ENCODE results near the gene ZBTB7B.
"Not testable (repeated sequence)": the region's sequence is repeated elsewhere in the genome, so short reads cannot be mapped to it uniquely, and the experiment has no call there.

Gene ZBTB7B

GRCh38 chr1:154974102-154974807, 28.3 kb upstream of the ZBTB7B start, which contains the start of gene CKS1B:
Gene CKS1B (plus strand): TSS chr1:154974681. CDS start chr1:154974746, 65 bp downstream.
- H3K4me3 Mint-ChIP-seq, result no peak within 1 kb of the TSS
- no peaks in the 10 kb centered on the region for H3K9me3 Mint-ChIP-seq
- peaks cover 39% of the 10 kb centered on the region for H3K4me1 Mint-ChIP-seq
- peaks cover 29% of the 10 kb centered on the region for H3K36me3 Mint-ChIP-seq
- peak; percentile 90 for ATAC-seq
- H3K27ac Mint-ChIP-seq, result no peak within 1 kb of the TSS
- peak; percentile 85 to 97 for DNase-seq (ENCODE audit: low spot score in 2 of 2)

GRCh38 chr1:154974808-154975408, 27.7 kb upstream of the ZBTB7B start:
- ATAC-seq (peak; percentile 72), DNase-seq (ENCODE audit: low spot score in 2 of 2) (peak; percentile 91 to 98)
- H3K36me3 Mint-ChIP-seq, result peaks cover 29% of the 10 kb centered on the region
- H3K4me1 Mint-ChIP-seq, result peaks cover 33% of the 10 kb centered on the region
- no peak overlapping the region for H3K4me3 Mint-ChIP-seq
- no peaks in the 10 kb centered on the region for H3K9me3 Mint-ChIP-seq
- H3K27ac Mint-ChIP-seq, result no peak overlapping the region

- peak; percentile 40 to 81 for DNase-seq (ENCODE audit: low spot score in 2 of 2)
- peak; percentile 35 for ATAC-seq
- peaks cover 31% of the 10 kb centered on the region for H3K36me3 Mint-ChIP-seq
- H3K4me1 Mint-ChIP-seq, result peaks cover 32% of the 10 kb centered on the region
- no peaks in the 10 kb centered on the region for H3K9me3 Mint-ChIP-seq
- H3K4me3 Mint-ChIP-seq, result no peak overlapping the region
- no peak overlapping the region for H3K27ac Mint-ChIP-seq
Measured at GRCh38 chr1:154975409-154976059, 27.1 kb upstream of the ZBTB7B start.

GRCh38 chr1:154977762-154978161, 24.8 kb upstream of the ZBTB7B start:
- Mint-ChIP-seq H3K36me3 (peaks cover 49% of the 10 kb centered on the region), H3K4me1 (peaks cover 12% of the 10 kb centered on the region)
- H3K9me3 Mint-ChIP-seq; H3K27ac Mint-ChIP-seq; H3K4me3 Mint-ChIP-seq; ATAC-seq; DNase-seq (ENCODE audit: low spot score in 2 of 2): not testable (repeated sequence)

GRCh38 chr1:154978360-154978759, 24.2 kb upstream of the ZBTB7B start:
- Mint-ChIP-seq H3K4me1 (peaks cover 9% of the 10 kb centered on the region), H3K9me3 (no peaks in the 10 kb centered on the region), H3K36me3 (peaks cover 49% of the 10 kb centered on the region), H3K27ac (no peak overlapping the region), H3K4me3 (no peak overlapping the region)
- DNase-seq (ENCODE audit: low spot score in 2 of 2), result no peak
- ATAC-seq, result no peak

- H3K27ac Mint-ChIP-seq, result no peak overlapping the region
- H3K4me3 Mint-ChIP-seq, result no peak overlapping the region
- peaks cover 84% of the 10 kb centered on the region for H3K36me3 Mint-ChIP-seq
- peaks cover 7% of the 10 kb centered on the region for H3K4me1 Mint-ChIP-seq
- no peaks in the 10 kb centered on the region for H3K9me3 Mint-ChIP-seq
- DNase-seq (ENCODE audit: low spot score in 2 of 2) (no peak), ATAC-seq (no peak)
Measured at GRCh38 chr1:154982341-154982740, 20.3 kb upstream of the ZBTB7B start.

GRCh38 chr1:154982897-154983648, 19.5 kb upstream of the ZBTB7B start, which contains the start of gene FLAD1:
Gene FLAD1 (plus strand): TSS chr1:154983344. CDS start chr1:154983695, 351 bp downstream.
- Mint-ChIP-seq H3K4me3 (no peak within 1 kb of the TSS), H3K4me1 (peaks cover under 1% of the 10 kb centered on the region)
- ATAC-seq, result peak; percentile 100

GRCh38 chr1:154983776-154984466, 18.7 kb upstream of the ZBTB7B start:
- ATAC-seq (no peak), DNase-seq (ENCODE audit: low spot score in 2 of 2) (no peak)
- Mint-ChIP-seq H3K4me3 (no peak overlapping the region), H3K27ac (no peak overlapping the region), H3K9me3 (no peaks in the 10 kb centered on the region), H3K36me3 (peaks cover 85% of the 10 kb centered on the region), H3K4me1 (peaks cover 9% of the 10 kb centered on the region)

More at GRCh38 chr1:154982897-154983648, 19.5 kb upstream of the ZBTB7B start, which contains the start of gene FLAD1:
- no peaks in the 10 kb centered on the region for H3K9me3 Mint-ChIP-seq
- DNase-seq (ENCODE audit: low spot score in 2 of 2), result peak; percentile 86 to 97
- H3K36me3 Mint-ChIP-seq, result peaks cover 85% of the 10 kb centered on the region
- H3K27ac Mint-ChIP-seq, result no peak within 1 kb of the TSS

- ATAC-seq; H3K9me3 Mint-ChIP-seq; H3K27ac Mint-ChIP-seq; H3K4me3 Mint-ChIP-seq; DNase-seq (ENCODE audit: low spot score in 2 of 2): not testable (repeated sequence)
- Mint-ChIP-seq H3K36me3 (peaks cover 85% of the 10 kb centered on the region), H3K4me1 (peaks cover 20% of the 10 kb centered on the region)
Measured at GRCh38 chr1:154986736-154987135, 15.9 kb upstream of the ZBTB7B start.

GRCh38 chr1:154987326-154987725, 15.3 kb upstream of the ZBTB7B start:
- Mint-ChIP-seq H3K9me3 (no peaks in the 10 kb centered on the region), H3K27ac (no peak overlapping the region), H3K4me1 (peaks cover 20% of the 10 kb centered on the region), H3K36me3 (peaks cover 79% of the 10 kb centered on the region), H3K4me3 (no peak overlapping the region)
- ATAC-seq (no peak), DNase-seq (ENCODE audit: low spot score in 2 of 2) (no peak)

- no peak overlapping the region for H3K4me3 Mint-ChIP-seq
- peaks cover 79% of the 10 kb centered on the region for H3K36me3 Mint-ChIP-seq
- H3K9me3 Mint-ChIP-seq, result no peaks in the 10 kb centered on the region
- ATAC-seq (no peak), DNase-seq (ENCODE audit: low spot score in 2 of 2) (no peak)
- peaks cover 20% of the 10 kb centered on the region for H3K4me1 Mint-ChIP-seq
- peak overlapping the region; percentile 64 for H3K27ac Mint-ChIP-seq
Measured at GRCh38 chr1:154988058-154988954, 14.3 kb upstream of the ZBTB7B start.

GRCh38 chr1:154989195-154989860, 13.3 kb upstream of the ZBTB7B start:
- ATAC-seq (no peak), DNase-seq (ENCODE audit: low spot score in 2 of 2) (no peak)
- Mint-ChIP-seq H3K27ac (peak overlapping the region; percentile 64), H3K36me3 (peaks cover 72% of the 10 kb centered on the region), H3K4me3 (no peak overlapping the region), H3K4me1 (peaks cover 20% of the 10 kb centered on the region), H3K9me3 (no peaks in the 10 kb centered on the region)

GRCh38 chr1:154990276-154990675, 12.3 kb upstream of the ZBTB7B start:
- peaks cover 62% of the 10 kb centered on the region for H3K36me3 Mint-ChIP-seq
- H3K4me1 Mint-ChIP-seq, result peaks cover 20% of the 10 kb centered on the region
- no peaks in the 10 kb centered on the region for H3K9me3 Mint-ChIP-seq
- ATAC-seq (no peak), DNase-seq (ENCODE audit: low spot score in 2 of 2) (no peak)
- H3K27ac Mint-ChIP-seq, result peak overlapping the region; percentile 38
- no peak overlapping the region for H3K4me3 Mint-ChIP-seq

Measured in stimulated activated effector memory CD8-positive, alpha-beta T cell treated with anti-CD3 and anti-CD28 coated beads, Interleukin-12 subunit alpha, Interleukin-12 subunit beta, amount 100 ng/mL, for 72 hours (primary cell).